Testis (tissue), 2 donors: ENCODE data around the gene PRDM8.
"Not testable (repeated sequence)": the region's sequence is repeated elsewhere in the genome, so short reads cannot be mapped to it uniquely, and the experiment has no call there.

Experiments
- POLR2A ChIP-seq: fragments of 450-650 bp; IDR thresholded peaks from one replicate; pipeline ENCODE4 v1.6.1; 2017; ENCODE audit warnings: antibody characterized with exemption, mild to moderate bottlenecking, moderate library complexity
- TF ChIP-seq, protein P1 (sequence below), 3 experiments: fragments of 450-650 bp in 2 of 3; fragments of 200-600 bp in 1 of 3; sonication (generic) in 1 of 3; IDR thresholded peaks; one replicate each; pipeline ENCODE4 v1.5.1; 2016 to 2019; ENCODE audit warnings: antibody characterized with exemption in 3 of 3, mild to moderate bottlenecking in 2 of 3, moderate library complexity in 1 of 3

- TF ChIP-seq POLR2A: not testable (repeated sequence)
- TF ChIP-seq, protein P1, sequence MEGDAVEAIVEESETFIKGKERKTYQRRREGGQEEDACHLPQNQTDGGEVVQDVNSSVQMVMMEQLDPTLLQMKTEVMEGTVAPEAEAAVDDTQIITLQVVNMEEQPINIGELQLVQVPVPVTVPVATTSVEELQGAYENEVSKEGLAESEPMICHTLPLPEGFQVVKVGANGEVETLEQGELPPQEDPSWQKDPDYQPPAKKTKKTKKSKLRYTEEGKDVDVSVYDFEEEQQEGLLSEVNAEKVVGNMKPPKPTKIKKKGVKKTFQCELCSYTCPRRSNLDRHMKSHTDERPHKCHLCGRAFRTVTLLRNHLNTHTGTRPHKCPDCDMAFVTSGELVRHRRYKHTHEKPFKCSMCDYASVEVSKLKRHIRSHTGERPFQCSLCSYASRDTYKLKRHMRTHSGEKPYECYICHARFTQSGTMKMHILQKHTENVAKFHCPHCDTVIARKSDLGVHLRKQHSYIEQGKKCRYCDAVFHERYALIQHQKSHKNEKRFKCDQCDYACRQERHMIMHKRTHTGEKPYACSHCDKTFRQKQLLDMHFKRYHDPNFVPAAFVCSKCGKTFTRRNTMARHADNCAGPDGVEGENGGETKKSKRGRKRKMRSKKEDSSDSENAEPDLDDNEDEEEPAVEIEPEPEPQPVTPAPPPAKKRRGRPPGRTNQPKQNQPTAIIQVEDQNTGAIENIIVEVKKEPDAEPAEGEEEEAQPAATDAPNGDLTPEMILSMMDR (IDR thresholded peaks at IDR 0.05): not testable (repeated sequence)
Measured at GRCh38 chr4:80247484-80247883, 50.2 kb downstream of the PRDM8 start.
